Left ventricle myocardium superior (tissue), 1 donor: ENCODE results near the gene RPL6. TPM values are rescaled to one million over a fixed set of nuclear protein-coding genes. Genes with fewer than 3 reads are reported as not detected.
"Not testable (repeated sequence)": the region's sequence is repeated elsewhere in the genome, so short reads cannot be mapped to it uniquely, and the experiment has no call there.

Experiments used
- ATAC-seq: fragments of 200-7000 bp; cut with Tn5 transposase; one replicate; pipeline ENCODE4 v1.9.1; 2020; ENCODE audit warnings: mild to moderate bottlenecking, moderate library complexity
- DNase-seq: peaks from one replicate; pipeline ENCODE4 v3.0.0-alpha.2; 2020
- intact Hi-C: fragments of 100-400 bp; cut with micrococcal nuclease; formaldehyde crosslinking; loops from one replicate; pipeline ENCODE4 v1.11.0; 2022
- long read RNA-seq: library from polyadenylated mRNA; unstranded; transcript quantifications from one replicate; pipeline ENCODE4 v2.0.0, GENCODE V29; 2021
- total RNA-seq: library from RNA; stranded (reverse); fragmentation: NEBNext Ultra II Directional; extraction: Animal tissue kit (Norgen Biotek cat#: 25700); gene quantifications from one replicate; pipeline ENCODE4 v1.2.1, GENCODE V29; 2021
- donor health status: DM: no; HTN: yes; CAD: no; lungs with severe emphysema.

RPL6 gene
- total RNA-seq = 606 TPM
- long read RNA-seq, transcript RPL6-201 (7 exons, 947 nt) = major isoform, 295 of 394 reads
- long read RNA-seq, partial matches to known transcripts = 89 of 394 reads
- long read RNA-seq, other reads (novel, unspliced or antisense) = 7 of 394 reads

- ATAC-seq = peak; percentile 95
- intact Hi-C loops = no loop called here
- peak; percentile 68 for DNase-seq
Measured at GRCh38 chr12:112409064-112409905, at the start of gene RPL6. RPL6 (minus strand) TSS chr12:112409605; CDS start chr12:112408656, 949 bp downstream.

DNA sequence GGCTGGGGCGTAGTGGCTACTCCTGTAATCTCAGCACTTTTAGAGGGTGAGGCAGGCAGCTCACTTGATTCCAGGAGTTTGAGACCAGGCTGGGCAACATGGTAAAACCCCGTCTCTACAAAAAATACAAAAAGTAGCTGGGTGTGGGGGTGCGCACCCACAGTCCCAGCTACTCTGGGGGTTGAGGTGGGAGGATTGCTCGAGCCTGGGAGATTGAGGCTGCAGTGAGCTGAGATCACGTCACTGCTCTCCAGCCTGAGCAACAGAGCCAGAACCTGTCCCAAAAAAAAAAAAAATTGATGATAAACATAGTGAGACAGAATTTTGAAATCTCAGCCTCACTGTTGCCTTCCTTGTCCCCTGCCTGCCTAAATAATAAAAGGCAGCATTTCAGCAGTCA is 49.3 kb upstream of the RPL6 start:
- intact Hi-C loops = no loop called here
- ATAC-seq = no peak
- no peak for DNase-seq

DNA sequence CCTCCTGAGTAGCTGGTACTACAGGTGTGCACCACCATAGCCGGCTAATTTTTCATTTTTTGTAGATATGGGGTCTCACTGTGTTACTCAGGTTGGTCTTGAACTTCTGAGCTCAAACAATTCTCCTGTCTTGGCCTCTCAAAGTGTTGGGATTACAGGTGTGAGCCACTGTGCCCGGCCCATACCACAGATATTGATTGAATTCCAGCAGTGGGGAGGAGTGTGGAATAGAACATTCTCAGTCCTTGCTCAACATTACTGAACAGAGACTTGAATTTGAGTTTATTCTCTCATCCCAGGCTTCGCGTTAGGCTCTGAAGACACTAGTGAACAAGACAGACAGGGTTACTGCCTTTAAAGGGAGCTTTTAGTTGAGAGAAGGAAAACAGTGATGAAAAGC is 48.9 kb upstream of the RPL6 start:
- DNase-seq (no peak), ATAC-seq (no peak)
- intact Hi-C loops = no loop called here

DNA sequence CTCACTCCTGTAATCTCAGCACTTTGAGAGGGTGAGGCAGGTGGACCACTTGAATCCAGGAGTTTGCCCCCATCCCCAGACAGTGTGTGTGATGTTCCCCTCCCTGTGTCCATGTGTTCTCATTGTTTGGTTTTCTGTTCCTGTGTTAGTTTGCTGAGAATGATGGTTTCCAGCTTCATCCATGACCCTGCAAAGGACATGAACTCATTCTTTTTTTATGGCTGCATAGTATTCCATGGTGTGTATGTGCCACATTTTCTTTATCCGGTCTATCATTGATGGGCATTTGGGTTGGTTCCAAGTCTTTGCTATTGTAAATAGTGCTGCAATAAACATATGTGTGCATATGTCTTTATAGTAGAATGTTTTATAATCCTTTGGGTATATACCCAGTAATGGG is 47.7 kb upstream of the RPL6 start:
- DNase-seq, ATAC-seq, intact Hi-C loops: not testable (repeated sequence)

- ATAC-seq = no peak
Measured at GRCh38 chr12:112456029-112456428, 46.6 kb upstream of the RPL6 start.

GRCh38 chr12:112450725-112451124 is 41.3 kb upstream of the RPL6 start:
- no peak for ATAC-seq
- intact Hi-C loops = no loop called here
- no peak for DNase-seq

More at GRCh38 chr12:112456029-112456428, 46.6 kb upstream of the RPL6 start:
- intact Hi-C loops = no loop called here
- DNase-seq = no peak

- ATAC-seq, intact Hi-C loops, DNase-seq: not testable (repeated sequence)
Measured at GRCh38 chr12:112448165-112448564, 38.8 kb upstream of the RPL6 start.

DNA sequence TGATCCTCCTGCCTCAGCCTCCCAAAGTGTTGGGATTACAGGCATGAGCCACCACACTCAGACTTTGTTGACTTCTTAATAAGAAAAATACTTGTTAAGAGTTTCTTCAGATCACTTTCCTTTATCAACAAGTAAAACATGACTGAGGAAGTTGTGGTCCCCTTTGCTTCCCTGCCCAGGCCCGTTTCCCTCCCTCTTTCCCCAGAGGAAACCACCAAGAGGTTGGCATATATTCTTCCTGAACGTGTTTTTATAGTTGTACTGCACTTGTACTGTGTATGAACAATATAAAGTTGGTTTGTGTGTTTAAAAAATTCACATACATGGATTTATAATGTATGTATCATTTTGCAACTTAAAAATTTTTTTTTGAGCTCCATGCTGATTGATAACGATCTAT is 37.7 kb upstream of the RPL6 start:
- DNase-seq (no peak), ATAC-seq (no peak)
- intact Hi-C loops = no loop called here

GRCh38 chr12:112446008-112446725 is 36.8 kb upstream of the RPL6 start:
- DNase-seq (no peak), ATAC-seq (no peak)
- intact Hi-C loops = no loop called here

- no peak for DNase-seq
- intact Hi-C loops = no loop called here
- no peak for ATAC-seq
Measured at GRCh38 chr12:112443916-112444315, 34.5 kb upstream of the RPL6 start.

GRCh38 chr12:112440653-112441052 is 31.2 kb upstream of the RPL6 start:
- ATAC-seq, intact Hi-C loops, DNase-seq: not testable (repeated sequence)

DNA sequence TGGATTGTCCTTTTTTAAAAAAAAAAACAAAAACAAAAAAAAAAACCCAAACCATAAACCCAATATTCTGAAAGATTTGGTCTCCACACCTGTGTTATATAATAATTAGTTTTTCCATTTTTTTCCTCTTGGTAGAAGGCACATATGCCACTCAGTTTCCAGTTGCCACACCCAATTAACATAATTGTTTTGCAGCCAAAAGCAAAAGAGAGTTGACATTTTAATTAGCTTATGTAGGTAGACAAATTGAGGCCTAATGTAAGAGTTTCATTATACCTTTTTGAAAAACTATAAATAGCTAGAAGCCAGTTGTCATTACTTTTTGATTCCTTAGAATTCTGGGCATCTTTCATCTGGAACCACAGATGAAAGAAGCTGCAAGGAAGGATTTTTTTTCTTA is 30.4 kb upstream of the RPL6 start:
- DNase-seq = no peak
- intact Hi-C loops = no loop called here
- ATAC-seq = no peak

- ATAC-seq, DNase-seq, intact Hi-C loops: not testable (repeated sequence)
Measured at GRCh38 chr12:112438645-112439044, 29.2 kb upstream of the RPL6 start.

GRCh38 chr12:112433551-112433950 is 24.1 kb upstream of the RPL6 start:
- intact Hi-C loops = no loop called here
- ATAC-seq (no peak), DNase-seq (no peak)

- DNase-seq (no peak), ATAC-seq (no peak)
- intact Hi-C loops = no loop called here
Measured at GRCh38 chr12:112431965-112432364, 22.6 kb upstream of the RPL6 start.

- ATAC-seq = no peak
- no peak for DNase-seq
- intact Hi-C loops = no loop called here
Measured at GRCh38 chr12:112430929-112431328, 21.5 kb upstream of the RPL6 start.

DNA sequence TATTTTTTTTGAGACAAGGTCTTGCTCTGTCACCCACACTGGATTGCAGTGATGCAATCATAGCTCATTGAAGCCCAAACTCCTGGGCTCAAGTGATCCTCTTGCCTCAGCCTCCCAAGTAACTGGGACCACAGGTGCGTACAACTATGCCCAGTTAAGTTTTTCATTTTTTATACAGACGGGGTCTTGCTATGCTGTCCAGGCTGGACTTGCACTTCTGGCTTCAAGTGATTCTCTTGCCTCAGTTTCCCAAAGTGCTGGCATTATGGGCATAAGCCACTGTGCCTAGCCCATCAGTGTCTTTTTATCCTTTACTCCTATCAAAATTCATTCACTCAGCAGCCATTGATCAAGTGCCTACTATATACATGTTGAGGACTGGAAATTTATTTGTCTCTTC is 18.4 kb upstream of the RPL6 start:
- DNase-seq (no peak), ATAC-seq (no peak)
- intact Hi-C loops = no loop called here

GRCh38 chr12:112425582-112426382 is 16.4 kb upstream of the RPL6 start:
- no peak for ATAC-seq
- intact Hi-C loops = no loop called here
- DNase-seq = no peak

DNA sequence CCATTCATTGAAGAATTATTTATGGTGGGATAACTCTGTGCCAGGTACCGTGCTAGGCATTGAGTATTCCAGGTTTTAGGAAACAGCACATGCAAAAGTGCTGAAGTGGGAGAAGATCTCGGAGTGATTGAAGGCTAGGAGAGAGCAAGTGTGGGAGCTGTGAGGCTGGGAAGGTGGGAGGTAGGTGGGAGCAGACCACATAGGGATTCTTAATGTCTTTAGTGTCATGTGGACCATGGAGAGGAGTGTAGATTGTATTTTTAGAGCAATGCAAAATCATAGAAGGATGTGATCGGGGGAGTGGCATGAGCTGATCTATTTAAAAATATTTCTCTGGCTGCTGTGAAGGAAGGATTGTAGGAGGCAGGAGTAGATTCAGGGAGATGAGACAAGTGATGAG is 14.7 kb upstream of the RPL6 start:
- DNase-seq (no peak), ATAC-seq (no peak)

More for the DNA sequence above, 14.7 kb upstream of the RPL6 start:
- intact Hi-C loops = no loop called here
